ENCODE results near the gene OR2V2.

Gene OR2V2

GRCh38 chr5:181187500-181188213 lies 40.3 kb downstream of the OR2V2 start:
- no peak for DNase-seq (ENCODE audit: insufficient read length, low spot score)
- peak; percentile 52 for FAIRE-seq

- DNase-seq (ENCODE audit: insufficient read length, low spot score) (no peak), FAIRE-seq (peak; percentile 65)
These were observed 41.4 kb downstream of the OR2V2 start for GRCh38 chr5:181188700-181189362.

GRCh38 chr5:181189363-181189961 lies 42.1 kb downstream of the OR2V2 start:
- DNase-seq (ENCODE audit: insufficient read length, low spot score) = no peak
- FAIRE-seq = peak; percentile 58

GRCh38 chr5:181189962-181190710 lies 42.8 kb downstream of the OR2V2 start:
- DNase-seq (ENCODE audit: insufficient read length, low spot score) (no peak), FAIRE-seq (peak; percentile 58)

- peak; percentile 48 for FAIRE-seq
- no peak for DNase-seq (ENCODE audit: insufficient read length, low spot score)
These were observed 43.5 kb downstream of the OR2V2 start for GRCh38 chr5:181190711-181191525.

GRCh38 chr5:181191526-181192336 lies 44.3 kb downstream of the OR2V2 start:
- peak; percentile 93 for FAIRE-seq

GRCh38 chr5:181192337-181193046 lies 45.1 kb downstream of the OR2V2 start:
- FAIRE-seq (no peak), DNase-seq (ENCODE audit: insufficient read length, low spot score) (no peak)

More at GRCh38 chr5:181191526-181192336, 44.3 kb downstream of the OR2V2 start:
- DNase-seq (ENCODE audit: insufficient read length, low spot score) = peak; percentile 93

GRCh38 chr5:181193656-181194055 lies 46.3 kb downstream of the OR2V2 start:
- FAIRE-seq = no peak
- DNase-seq (ENCODE audit: insufficient read length, low spot score) = no peak

GRCh38 chr5:181194489-181195248 lies 47.3 kb downstream of the OR2V2 start:
- DNase-seq (ENCODE audit: insufficient read length, low spot score) = no peak
- FAIRE-seq = no peak

- DNase-seq (ENCODE audit: insufficient read length, low spot score) = no peak
- FAIRE-seq = no peak
These were observed 47.9 kb downstream of the OR2V2 start for GRCh38 chr5:181195249-181195761.

GRCh38 chr5:181197326-181197951 lies 50.1 kb downstream of the OR2V2 start:
- FAIRE-seq (no peak), DNase-seq (ENCODE audit: insufficient read length, low spot score) (no peak)

- DNase-seq (ENCODE audit: insufficient read length, low spot score) (no peak), FAIRE-seq (no peak)
These were observed 50.8 kb downstream of the OR2V2 start for GRCh38 chr5:181198106-181198685.

- FAIRE-seq (peak; percentile 11), DNase-seq (ENCODE audit: insufficient read length, low spot score) (no peak)
These were observed 51.6 kb downstream of the OR2V2 start for GRCh38 chr5:181198905-181199519.

- FAIRE-seq = no peak
These were observed 52.7 kb downstream of the OR2V2 start for GRCh38 chr5:181199881-181200638.

GRCh38 chr5:181200816-181201215 lies 53.4 kb downstream of the OR2V2 start:
- FAIRE-seq (no peak), DNase-seq (ENCODE audit: insufficient read length, low spot score) (no peak)

More at GRCh38 chr5:181199881-181200638, 52.7 kb downstream of the OR2V2 start:
- DNase-seq (ENCODE audit: insufficient read length, low spot score) = no peak
